AG04449 (cell line): ENCODE measurements around the gene TC2N.

Experiments used
- CTCF ChIA-PET: fragments of 350-600 bp; formaldehyde crosslinking; extraction: SDS; loops from one replicate; lab custom pipeline; 2021; ENCODE audit warnings: antibody characterized with exemption; lab: Yijun Ruan, JAX
- POLR2A ChIA-PET: fragments of 400-600, 350-600 bp; formaldehyde crosslinking; extraction: SDS; loops from one replicate; lab custom pipeline; 2020; ENCODE audit warnings: antibody characterized with exemption, inconsistent platforms; lab: Yijun Ruan, JAX
- DNase-seq: peaks from one replicate; pipeline ENCODE4 v3.0.0-alpha.2; 2010; ENCODE audit warnings: low read depth, low spot score
- H3K4me3 ChIP-seq: 2 replicates; pipeline ENCODE4 v1.5.1; 2011; ENCODE audit warnings: low read depth, mild to moderate bottlenecking, control low read depth, low read length
- TF ChIP-seq, protein P1 (sequence below): IDR thresholded peaks from one replicate; pipeline ENCODE4 v1.5.1; 2011; ENCODE audit warnings: mild to moderate bottlenecking, moderate library complexity, low read length, control low read depth, inconsistent platforms; ENCODE audit not compliant: insufficient read depth; ENCODE audit errors: missing control alignments

Gene TC2N

DNA sequence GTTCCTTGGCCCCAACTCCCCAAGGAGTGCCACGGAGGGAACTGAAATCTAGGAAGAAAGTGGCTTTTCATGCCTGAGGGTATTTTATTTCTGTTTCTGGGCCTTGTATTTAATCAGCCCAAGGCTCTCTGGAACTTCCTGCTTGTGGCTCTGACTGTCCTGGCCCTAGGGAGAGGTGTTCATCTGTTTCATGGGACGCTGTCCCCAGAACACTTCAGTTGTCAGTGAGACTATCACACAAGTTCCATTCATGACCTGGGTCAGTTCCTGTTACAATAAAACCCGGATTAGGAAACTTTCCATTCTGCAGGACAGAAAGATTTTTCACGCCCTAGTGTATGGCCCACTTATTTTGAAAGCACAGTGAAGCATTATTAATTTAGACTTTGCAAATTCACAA, 18.5 kb upstream of the TC2N start:
- no peak overlapping the region for H3K4me3 ChIP-seq
- DNase-seq = no peak
- CTCF ChIA-PET = no interaction called here
- POLR2A ChIA-PET = no interaction called here
- TF ChIP-seq, protein P1, sequence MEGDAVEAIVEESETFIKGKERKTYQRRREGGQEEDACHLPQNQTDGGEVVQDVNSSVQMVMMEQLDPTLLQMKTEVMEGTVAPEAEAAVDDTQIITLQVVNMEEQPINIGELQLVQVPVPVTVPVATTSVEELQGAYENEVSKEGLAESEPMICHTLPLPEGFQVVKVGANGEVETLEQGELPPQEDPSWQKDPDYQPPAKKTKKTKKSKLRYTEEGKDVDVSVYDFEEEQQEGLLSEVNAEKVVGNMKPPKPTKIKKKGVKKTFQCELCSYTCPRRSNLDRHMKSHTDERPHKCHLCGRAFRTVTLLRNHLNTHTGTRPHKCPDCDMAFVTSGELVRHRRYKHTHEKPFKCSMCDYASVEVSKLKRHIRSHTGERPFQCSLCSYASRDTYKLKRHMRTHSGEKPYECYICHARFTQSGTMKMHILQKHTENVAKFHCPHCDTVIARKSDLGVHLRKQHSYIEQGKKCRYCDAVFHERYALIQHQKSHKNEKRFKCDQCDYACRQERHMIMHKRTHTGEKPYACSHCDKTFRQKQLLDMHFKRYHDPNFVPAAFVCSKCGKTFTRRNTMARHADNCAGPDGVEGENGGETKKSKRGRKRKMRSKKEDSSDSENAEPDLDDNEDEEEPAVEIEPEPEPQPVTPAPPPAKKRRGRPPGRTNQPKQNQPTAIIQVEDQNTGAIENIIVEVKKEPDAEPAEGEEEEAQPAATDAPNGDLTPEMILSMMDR = no peak

DNA sequence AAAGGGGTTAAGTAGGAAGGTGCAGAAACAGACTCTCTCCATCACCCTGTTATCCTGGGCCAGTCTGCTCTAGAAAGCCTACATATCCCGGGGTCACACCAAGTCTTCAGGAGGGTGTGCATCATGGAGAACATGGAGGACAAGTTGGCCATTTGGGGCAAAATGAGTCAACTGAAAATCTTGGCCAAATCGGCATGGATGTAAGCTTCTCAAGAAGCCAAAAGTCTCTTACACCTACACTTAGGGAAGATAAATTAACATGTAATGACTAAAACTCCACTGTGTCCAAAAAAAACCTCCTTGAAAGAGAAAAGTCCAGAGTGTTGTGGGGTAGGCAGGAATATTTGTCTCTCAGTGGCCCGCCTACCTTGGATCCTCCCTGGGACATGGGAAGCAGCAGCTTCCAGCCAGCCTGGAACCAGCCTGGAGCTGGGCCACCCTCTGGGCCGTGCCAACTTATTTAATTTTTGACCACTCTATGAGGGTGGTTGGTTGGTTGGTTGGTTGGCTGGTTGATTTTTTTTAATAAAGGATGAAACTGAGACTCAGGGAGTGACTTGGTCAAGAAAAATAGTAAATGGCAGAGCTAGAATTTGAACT, 17.9 kb upstream of the TC2N start:
- POLR2A ChIA-PET = no interaction called here
- CTCF ChIA-PET = no interaction called here
- TF ChIP-seq, protein P1 = no peak
- no peak overlapping the region for H3K4me3 ChIP-seq
- DNase-seq = no peak

DNA sequence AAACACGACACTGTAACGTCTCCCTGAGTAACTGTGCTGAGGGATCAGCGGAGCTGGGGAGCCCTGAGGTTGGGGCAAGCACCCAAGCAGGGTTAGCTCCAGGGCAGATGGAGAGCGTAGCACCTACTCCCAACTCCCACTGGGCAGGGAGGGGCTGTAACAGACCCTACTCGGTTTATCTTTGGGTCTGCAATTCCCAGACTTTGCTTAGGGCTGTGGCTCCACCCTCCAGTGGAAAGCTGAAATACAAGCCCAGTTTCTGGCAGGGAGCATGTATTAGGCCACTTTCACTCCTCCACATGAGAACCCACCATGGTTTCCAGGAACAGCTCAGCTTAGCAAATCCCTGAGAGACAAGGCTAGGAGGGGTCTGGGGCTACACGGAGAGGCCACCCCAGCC, 17.3 kb upstream of the TC2N start:
- POLR2A ChIA-PET = no interaction called here
- TF ChIP-seq, protein P1 = no peak
- CTCF ChIA-PET = no interaction called here
- no peak for DNase-seq
- no peak overlapping the region for H3K4me3 ChIP-seq

DNA sequence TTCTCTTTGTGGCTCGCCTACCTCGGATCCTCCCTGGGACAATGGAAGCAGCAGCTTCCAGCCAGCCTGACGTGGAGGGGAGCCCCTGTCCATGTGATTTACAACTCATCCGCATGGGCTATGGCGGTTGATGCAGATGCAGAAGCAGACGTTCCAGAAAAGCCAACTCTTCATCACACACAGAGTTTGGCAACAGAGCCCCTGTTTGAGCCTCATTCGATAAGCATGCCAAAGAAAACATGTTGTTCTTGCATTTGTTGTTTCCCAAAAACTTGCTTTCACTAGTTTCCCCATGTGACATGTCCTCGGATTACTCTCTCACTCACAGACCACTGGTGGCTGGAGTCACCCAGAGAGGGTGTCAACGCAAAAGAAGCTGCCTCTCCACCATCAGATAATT, 16.4 kb upstream of the TC2N start:
- ChIA-PET CTCF (no interaction called here), POLR2A (no interaction called here)
- no peak for DNase-seq
- H3K4me3 ChIP-seq = no peak overlapping the region
- TF ChIP-seq, protein P1 = no peak

DNA sequence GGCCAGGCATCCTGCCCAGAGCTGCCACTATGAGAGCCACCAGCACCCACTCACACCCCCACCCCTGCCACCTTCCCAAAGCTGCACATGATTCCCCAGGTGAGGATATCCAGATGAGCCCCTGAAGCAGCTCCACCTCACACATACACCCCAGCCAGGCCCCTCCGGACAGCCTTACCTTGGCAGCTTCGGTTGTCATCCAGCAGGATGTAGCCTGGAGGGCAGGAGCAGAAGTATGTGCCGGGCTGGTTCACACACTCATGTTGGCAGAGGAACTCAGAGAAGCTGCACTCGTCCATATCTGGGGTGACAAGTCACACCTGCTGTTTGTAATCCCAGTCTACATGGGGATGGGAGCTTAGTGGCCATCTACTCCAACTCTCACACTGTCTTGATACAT, 15.4 kb upstream of the TC2N start:
- TF ChIP-seq, protein P1 = no peak
- POLR2A ChIA-PET = no interaction called here
- no peak overlapping the region for H3K4me3 ChIP-seq
- CTCF ChIA-PET = no interaction called here
- no peak for DNase-seq

DNA sequence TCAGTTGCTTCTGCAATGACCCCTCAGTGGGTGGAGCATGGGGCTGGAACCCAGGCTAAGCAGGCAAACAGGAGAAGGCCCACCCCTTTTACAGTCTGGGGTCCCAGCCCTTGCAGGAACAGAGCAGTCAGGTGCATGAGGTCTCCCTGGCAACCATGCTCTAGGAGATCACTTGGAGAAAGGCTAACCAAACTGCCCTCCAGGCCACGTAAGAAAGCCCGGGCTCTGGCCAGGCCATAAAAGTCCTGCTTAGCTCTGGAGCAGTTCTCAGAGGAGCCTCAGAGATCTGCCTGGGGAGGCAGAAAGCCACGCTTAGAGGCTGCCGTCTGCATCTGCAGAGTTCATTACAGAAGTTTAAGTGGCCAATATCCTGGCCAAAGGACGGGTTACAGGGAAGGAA, 15.0 kb upstream of the TC2N start:
- H3K4me3 ChIP-seq = no peak overlapping the region
- TF ChIP-seq, protein P1 = no peak
- no peak for DNase-seq
- ChIA-PET CTCF (no interaction called here), POLR2A (no interaction called here)
